H9 (cell line): Measurements from ENCODE around the gene ACBD3. TPM values are rescaled to one million over a fixed set of nuclear protein-coding genes. Genes with fewer than 3 reads are reported as not detected.

Experiments
- DNase-seq: peaks from one replicate; pipeline ENCODE4 v3.0.0-alpha.2; 2017
- H2AFZ ChIP-seq: one replicate; pipeline ENCODE4 v1.6.1; 2013; ENCODE audit warnings: mild to moderate bottlenecking, low read length, control low read depth, moderate library complexity
- H2AK5ac ChIP-seq: 2 replicates; pipeline ENCODE4 v1.6.1; 2013; ENCODE audit warnings: low read length, control low read depth, mixed read lengths; ENCODE audit not compliant: insufficient read length
- H2BK120ac ChIP-seq: one replicate; pipeline ENCODE4 v1.6.1; 2013; ENCODE audit warnings: low read depth, mild to moderate bottlenecking, low read length, control low read depth, inconsistent platforms; ENCODE audit not compliant: poor library complexity, severe bottlenecking
- H2BK12ac ChIP-seq: 2 replicates; pipeline ENCODE4 v1.6.1; 2013; ENCODE audit warnings: low read length, control low read depth, mixed read lengths, low read depth; ENCODE audit not compliant: insufficient read length
- H2BK15ac ChIP-seq: 2 replicates; pipeline ENCODE4 v1.6.1; 2013; ENCODE audit warnings: low read depth, low read length, control low read depth
- H2BK20ac ChIP-seq: one replicate; pipeline ENCODE4 v1.6.1; 2013; ENCODE audit warnings: low read depth, mild to moderate bottlenecking, low read length, control low read depth, inconsistent platforms; ENCODE audit not compliant: poor library complexity, severe bottlenecking
- H2BK5ac ChIP-seq: 2 replicates; pipeline ENCODE4 v1.6.1; 2013; ENCODE audit warnings: low read length, control low read depth, mixed read lengths; ENCODE audit not compliant: insufficient read length
- H3K14ac ChIP-seq: 2 replicates; pipeline ENCODE4 v1.6.1; 2013; ENCODE audit warnings: low read length, control low read depth; ENCODE audit not compliant: insufficient read depth
- H3K18ac ChIP-seq: 2 replicates; pipeline ENCODE4 v1.6.1; 2013; ENCODE audit warnings: low read depth, mild to moderate bottlenecking, mixed read lengths, low read length, control low read depth; ENCODE audit not compliant: insufficient read length
- H3K23ac ChIP-seq: 2 replicates; pipeline ENCODE4 v1.6.1; 2013; ENCODE audit warnings: low read length, control low read depth, mixed read lengths, low read depth; ENCODE audit not compliant: insufficient read length
- H3K23me2 ChIP-seq: 2 replicates; pipeline ENCODE4 v1.6.1; 2013; ENCODE audit warnings: low read depth, mild to moderate bottlenecking, mixed read lengths, low read length, control low read depth; ENCODE audit not compliant: insufficient read length, poor library complexity, severe bottlenecking
- H3K27ac ChIP-seq: 2 replicates; pipeline ENCODE4 v1.5.1; 2013; ENCODE audit warnings: low read length, control low read depth, mixed read lengths, low read depth; ENCODE audit not compliant: insufficient read length
- H3K27me3 ChIP-seq: 2 replicates; pipeline ENCODE4 v1.6.1; 2013; ENCODE audit warnings: low read length, control low read depth, inconsistent platforms; ENCODE audit not compliant: insufficient read depth
- H3K4ac ChIP-seq: 2 replicates; pipeline ENCODE4 v1.6.1; 2013; ENCODE audit warnings: low read depth, mild to moderate bottlenecking, control low read depth, inconsistent platforms, low read length, moderate library complexity
- H3K4me1 ChIP-seq: 2 replicates; pipeline ENCODE4 v1.6.1; 2013; ENCODE audit warnings: low read length, control low read depth, inconsistent platforms; ENCODE audit not compliant: insufficient read depth
- H3K4me2 ChIP-seq: 2 replicates; pipeline ENCODE4 v1.6.1; 2013; ENCODE audit warnings: low read length, control low read depth, mixed read lengths; ENCODE audit not compliant: insufficient read length, insufficient read depth
- H3K56ac ChIP-seq: 2 replicates; pipeline ENCODE4 v1.6.1; 2013; ENCODE audit warnings: low read depth, mild to moderate bottlenecking, mixed read lengths, low read length, control low read depth; ENCODE audit not compliant: insufficient read length
- H3K79me1 ChIP-seq: 2 replicates; pipeline ENCODE4 v1.6.1; 2013; ENCODE audit warnings: low read depth, mild to moderate bottlenecking, moderate library complexity, low read length, control low read depth, inconsistent platforms; ENCODE audit not compliant: insufficient read depth, poor library complexity, severe bottlenecking
- H3K79me2 ChIP-seq: 2 replicates; pipeline ENCODE4 v1.6.1; 2013; ENCODE audit warnings: low read length, control low read depth, inconsistent platforms; ENCODE audit not compliant: insufficient read depth
- H3K9ac ChIP-seq: 2 replicates; pipeline ENCODE4 v1.6.1; 2013; ENCODE audit warnings: low read length, control low read depth, mixed read lengths; ENCODE audit not compliant: insufficient read length; ENCODE audit errors: extremely low read depth
- H3K9me3 ChIP-seq: one replicate; pipeline ENCODE4 v1.6.1; 2013; ENCODE audit warnings: low read depth, low read length, inconsistent platforms; ENCODE audit not compliant: control insufficient read depth
- H3T11ph ChIP-seq: one replicate; pipeline ENCODE4 v1.6.1; 2013; ENCODE audit warnings: mild to moderate bottlenecking, low read length, control low read depth, inconsistent platforms
- H4K20me1 ChIP-seq: one replicate; pipeline ENCODE4 v1.6.1; 2013; ENCODE audit not compliant: control insufficient read depth, insufficient read length, insufficient read depth
- H4K5ac ChIP-seq: 2 replicates; pipeline ENCODE4 v1.6.1; 2013; ENCODE audit warnings: low read depth, mild to moderate bottlenecking, mixed read lengths, low read length, control low read depth; ENCODE audit not compliant: insufficient read length
- H4K8ac ChIP-seq: replicated peaks from 2 replicates; pipeline ENCODE4 v1.6.1; 2013; ENCODE audit warnings: low read length, control low read depth, mixed read lengths, low read depth; ENCODE audit not compliant: insufficient read length
- H4K91ac ChIP-seq: 2 replicates; pipeline ENCODE4 v1.6.1; 2013; ENCODE audit warnings: low read depth, mild to moderate bottlenecking, moderate library complexity, mixed read lengths, low read length, control low read depth; ENCODE audit not compliant: insufficient read length
- H3K27ac Mint-ChIP-seq, 3 experiments: 2 replicates in 2 of 3; 3 replicates in 1 of 3; pipeline ENCODE4 v1.8.0; 2020 to 2021; ENCODE audit warnings: mixed read lengths in 3 of 3, mild to moderate bottlenecking in 1 of 3, moderate library complexity in 1 of 3
- H3K27me3 Mint-ChIP-seq: 2 replicates; pipeline ENCODE4 v1.8.0; 2021; ENCODE audit warnings: low read depth, mild to moderate bottlenecking, moderate library complexity, mixed read lengths
- H3K36me3 Mint-ChIP-seq, 3 experiments: 2 replicates in 2 of 3; 3 replicates in 1 of 3; pipeline ENCODE4 v1.8.0; 2020 to 2021; ENCODE audit warnings: low read depth in 3 of 3, mixed read lengths in 3 of 3; ENCODE audit not compliant: insufficient read depth in 1 of 3
- H3K4me1 Mint-ChIP-seq, 2 experiments: 2 replicates each; pipeline ENCODE4 v1.8.0; 2020; ENCODE audit warnings: mixed read lengths in 2 of 2
- H3K4me3 Mint-ChIP-seq, 2 experiments: 2 replicates in 1 of 2; 3 replicates in 1 of 2; pipeline ENCODE4 v1.8.0; 2020 to 2021; ENCODE audit warnings: mild to moderate bottlenecking in 2 of 2, mixed read lengths in 2 of 2, moderate library complexity in 1 of 2
- H3K9me3 Mint-ChIP-seq, 2 experiments: 2 replicates in 1 of 2; 3 replicates in 1 of 2; pipeline ENCODE4 v1.8.0; 2020; ENCODE audit warnings: mild to moderate bottlenecking in 2 of 2, mixed read lengths in 2 of 2, moderate library complexity in 1 of 2
- WGBS: extraction: QIAGEN DNeasy Blood & Tissue Kit; methylation state at CpG from one replicate; pipeline ENCODE4 v1.1.7; 2013; ENCODE audit warnings: missing lambda C conversion rate, low lambda C conversion rate, mixed read lengths; ENCODE audit not compliant: insufficient read length; ENCODE audit errors: extremely low coverage; 5-methylcytosine and 5-hydroxymethylcytosine counted together
- total RNA-seq: library from RNA; stranded (reverse); gene quantifications from 2 replicates; pipeline ENCODE4 v1.2.1, GENCODE V29; 2021
- TF ChIP-seq, protein P1 (sequence below): fragments of 200-600 bp; sonication (generic); conservative IDR thresholded peaks from 3 replicates; pipeline ENCODE4 v1.8.0; 2021; ENCODE audit warnings: antibody characterized with exemption, mild to moderate bottlenecking

The ACBD3 gene
- total RNA-seq, 1 experiment from 2014 or later, result 30.8 TPM

DNA sequence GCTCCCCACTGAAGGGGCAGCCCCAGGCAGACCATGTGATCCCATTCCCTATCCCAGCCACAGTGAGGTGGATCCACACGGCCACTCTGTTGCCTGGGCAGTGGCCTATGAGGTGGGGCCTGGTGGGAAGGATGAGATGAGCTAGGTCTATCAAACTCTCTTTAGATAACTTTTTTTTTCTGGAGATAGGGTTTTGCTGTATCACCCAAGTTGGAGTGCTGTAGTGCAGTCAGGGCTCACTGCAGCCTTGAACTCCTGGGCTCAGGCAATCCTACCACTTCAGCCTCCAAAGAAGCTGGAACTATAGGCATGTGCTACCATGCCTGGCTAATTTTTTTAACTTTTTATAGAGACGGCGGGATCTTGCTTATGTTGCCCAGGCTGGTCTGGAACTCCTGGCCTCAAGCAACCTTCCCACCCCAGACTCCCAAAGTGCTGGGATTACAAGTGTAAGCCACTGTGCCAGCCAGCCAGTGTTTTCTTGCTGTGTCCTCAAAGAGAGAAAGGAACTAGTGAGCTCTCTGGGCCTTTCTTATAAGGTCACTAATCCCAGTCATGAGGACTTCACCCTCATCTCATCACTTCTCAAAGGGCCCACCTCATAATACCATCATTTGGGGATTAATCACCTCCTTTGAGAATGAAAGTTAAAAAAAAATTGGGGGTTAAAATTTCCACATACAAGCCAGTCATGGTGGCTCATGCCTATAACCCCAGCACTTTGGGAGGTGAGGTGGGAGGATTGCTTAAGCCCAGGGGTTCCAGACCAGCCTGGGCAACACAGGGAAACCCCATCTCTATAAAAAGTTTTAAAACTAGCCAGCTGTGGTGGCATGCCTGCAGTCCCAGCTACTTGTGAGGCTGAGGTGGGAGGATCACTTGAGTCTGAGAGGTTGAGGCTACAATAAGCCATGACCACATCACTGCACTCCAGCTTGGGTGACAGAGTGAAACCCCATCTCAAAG, 87.4 kb downstream of the ACBD3 start:
- Histone ChIP-seq H3K4me2 (no peak overlapping the region), H3K4me1 (no peaks in the 10 kb centered on the region; the same call in 1 of the 2 replicates), H3K18ac (no peak overlapping the region), H2BK15ac (no peak overlapping the region), H2AFZ (no peak overlapping the region), H3K79me1 (no peaks in the 10 kb centered on the region), H3K79me2 (no peaks in the 10 kb centered on the region), H2BK5ac (no peak overlapping the region), H3T11ph (no peak overlapping the region), H3K23ac (no peak overlapping the region), H3K27me3 (no peaks in the 10 kb centered on the region), H3K4ac (no peak overlapping the region), H3K56ac (no peak overlapping the region), H2BK120ac (no peak overlapping the region), H2BK12ac (no peak overlapping the region), H3K9ac (no peak overlapping the region), H4K8ac (no peak overlapping the region), H3K14ac (no peak overlapping the region), H4K91ac (no peak overlapping the region), H4K20me1 (no peaks in the 10 kb centered on the region), H2BK20ac (no peak overlapping the region), H4K5ac (no peak overlapping the region), H3K23me2 (peaks cover 5% of the 10 kb centered on the region), H2AK5ac (no peak overlapping the region), H3K9me3 (no peaks in the 10 kb centered on the region), H3K27ac (no peak overlapping the region)
- Mint-ChIP-seq H3K4me3 (no peak overlapping the region), H3K36me3 (no peaks in the 10 kb centered on the region), H3K27ac (no peak overlapping the region; a peak in 1 of 7 replicates), H3K9me3 (no peaks in the 10 kb centered on the region), H3K27me3 (peaks cover 23% of the 10 kb centered on the region), H3K4me1 (peaks cover 22 to 32% of the 10 kb centered on the region in 2 experiments)
- no peak for DNase-seq
- WGBS, result no CpG with 5 or more reads among the region's 3 CpGs
- TF ChIP-seq, protein P1, sequence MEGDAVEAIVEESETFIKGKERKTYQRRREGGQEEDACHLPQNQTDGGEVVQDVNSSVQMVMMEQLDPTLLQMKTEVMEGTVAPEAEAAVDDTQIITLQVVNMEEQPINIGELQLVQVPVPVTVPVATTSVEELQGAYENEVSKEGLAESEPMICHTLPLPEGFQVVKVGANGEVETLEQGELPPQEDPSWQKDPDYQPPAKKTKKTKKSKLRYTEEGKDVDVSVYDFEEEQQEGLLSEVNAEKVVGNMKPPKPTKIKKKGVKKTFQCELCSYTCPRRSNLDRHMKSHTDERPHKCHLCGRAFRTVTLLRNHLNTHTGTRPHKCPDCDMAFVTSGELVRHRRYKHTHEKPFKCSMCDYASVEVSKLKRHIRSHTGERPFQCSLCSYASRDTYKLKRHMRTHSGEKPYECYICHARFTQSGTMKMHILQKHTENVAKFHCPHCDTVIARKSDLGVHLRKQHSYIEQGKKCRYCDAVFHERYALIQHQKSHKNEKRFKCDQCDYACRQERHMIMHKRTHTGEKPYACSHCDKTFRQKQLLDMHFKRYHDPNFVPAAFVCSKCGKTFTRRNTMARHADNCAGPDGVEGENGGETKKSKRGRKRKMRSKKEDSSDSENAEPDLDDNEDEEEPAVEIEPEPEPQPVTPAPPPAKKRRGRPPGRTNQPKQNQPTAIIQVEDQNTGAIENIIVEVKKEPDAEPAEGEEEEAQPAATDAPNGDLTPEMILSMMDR, result no peak
